Measurements from ENCODE around the gene MCF2. TPM values are rescaled to one million over a fixed set of nuclear protein-coding genes. Genes with fewer than 3 reads are reported as not detected.
"Not testable (repeated sequence)": the region's sequence is repeated elsewhere in the genome, so short reads cannot be mapped to it uniquely, and the experiment has no call there.

The MCF2 gene
- total RNA-seq, 2 experiments from 2014 or later, result 0.07 to 0.10 TPM

DNA sequence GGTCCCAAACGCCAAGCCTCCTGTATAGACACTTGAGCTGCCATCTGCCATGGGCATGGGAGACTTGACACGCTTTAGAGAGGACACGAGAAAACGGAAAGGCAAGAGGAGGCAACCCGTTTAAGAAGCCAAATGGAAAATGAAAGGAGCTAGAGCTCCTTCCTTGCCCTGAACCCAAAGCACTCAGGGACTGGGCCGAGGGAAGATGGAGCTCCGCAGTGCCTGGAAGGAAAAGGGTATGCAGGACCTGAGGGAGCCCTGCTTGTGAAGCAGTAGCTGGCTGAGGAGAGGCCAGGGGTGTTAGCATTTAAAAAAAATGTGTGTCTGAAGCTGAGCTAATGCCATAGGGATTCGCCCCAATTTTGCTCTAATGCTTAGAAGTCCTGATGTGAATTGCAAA lies 15.1 kb downstream of the MCF2 start:
- no peak for DNase-seq
- CTCF ChIA-PET, result no interaction called here

GRCh38 chrX:139692506-139692849 lies 15.5 kb downstream of the MCF2 start:
- ChIA-PET CTCF (no interaction called here), POLR2A (no interaction called here)
- DNase-seq, result no peak
- intact Hi-C loops (cut with micrococcal nuclease), result no loop called here
- no peak overlapping the region for H3K4me3 Mint-ChIP-seq
- H3K9me3 Mint-ChIP-seq, result no peaks in the 10 kb centered on the region
- no peaks in the 10 kb centered on the region for H3K36me3 Mint-ChIP-seq
- no peak overlapping the region for H3K27ac Mint-ChIP-seq
- peaks cover 2% of the 10 kb centered on the region for H3K4me1 Mint-ChIP-seq (ENCODE audit: low read depth)
- H3K27me3 Mint-ChIP-seq, result peaks cover 7% of the 10 kb centered on the region

More for the DNA sequence above, 15.1 kb downstream of the MCF2 start:
- no peaks in the 10 kb centered on the region for H3K36me3 Mint-ChIP-seq
- no peaks in the 10 kb centered on the region for H3K9me3 Mint-ChIP-seq
- H3K27me3 Mint-ChIP-seq, result peaks cover 7% of the 10 kb centered on the region
- POLR2A ChIA-PET, result no interaction called here
- intact Hi-C loops (cut with micrococcal nuclease), result no loop called here
- no peak overlapping the region for H3K4me3 Mint-ChIP-seq
- no peak overlapping the region for H3K27ac Mint-ChIP-seq
- H3K4me1 Mint-ChIP-seq (ENCODE audit: low read depth), result peaks cover 2% of the 10 kb centered on the region

DNA sequence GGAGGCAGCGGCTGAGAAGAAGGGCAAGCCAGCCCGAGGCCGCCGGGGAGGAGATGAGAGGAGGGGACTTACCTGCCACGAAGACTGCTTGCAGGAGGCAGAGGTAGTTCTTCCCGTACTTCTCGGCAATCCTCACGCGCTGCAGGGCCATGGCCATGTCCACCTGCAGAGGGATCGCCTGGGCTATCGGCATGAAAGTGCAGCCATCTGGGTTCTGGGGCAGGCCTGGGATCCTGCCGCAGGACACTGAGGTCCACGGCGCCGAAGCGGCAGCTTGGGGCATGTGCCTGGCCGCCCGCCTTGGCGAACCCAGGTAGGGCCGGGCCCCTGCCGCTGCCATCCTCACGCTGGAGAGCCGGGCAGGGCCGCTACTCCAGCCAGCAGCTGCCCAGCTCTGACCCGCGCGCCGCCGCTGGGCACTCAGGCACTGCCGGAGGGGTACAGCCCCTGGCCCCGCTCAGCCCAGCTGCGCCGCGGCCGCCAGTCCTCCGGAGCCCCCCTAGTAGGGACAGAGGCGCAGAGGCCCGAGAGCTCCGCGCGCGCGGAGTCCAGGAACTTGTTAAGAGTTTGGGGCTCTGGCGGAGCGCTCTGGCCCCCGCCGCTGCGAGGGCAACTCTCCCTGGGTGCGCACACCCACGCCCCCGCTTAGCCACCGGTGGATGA lies 16.0 kb downstream of the MCF2 start:
- no peak overlapping the region for H3K4me3 Mint-ChIP-seq
- peaks cover 7% of the 10 kb centered on the region for H3K27me3 Mint-ChIP-seq
- DNase-seq, result no peak
- H3K4me1 Mint-ChIP-seq (ENCODE audit: low read depth), result peaks cover 2% of the 10 kb centered on the region
- H3K27ac Mint-ChIP-seq, result no peak overlapping the region
- no peaks in the 10 kb centered on the region for H3K9me3 Mint-ChIP-seq
- intact Hi-C loops (cut with micrococcal nuclease), result no loop called here
- ChIA-PET CTCF (no interaction called here), POLR2A (no interaction called here)
- no peaks in the 10 kb centered on the region for H3K36me3 Mint-ChIP-seq

GRCh38 chrX:139691493-139691842 lies 16.5 kb downstream of the MCF2 start:
- Mint-ChIP-seq H3K4me3 (peak overlapping the region; percentile 26), H3K36me3 (no peaks in the 10 kb centered on the region)
- intact Hi-C loops (cut with micrococcal nuclease), result no loop called here

GRCh38 chrX:139685175-139685574 lies 22.8 kb downstream of the MCF2 start:
- H3K27me3 Mint-ChIP-seq; H3K4me3 Mint-ChIP-seq; H3K4me1 Mint-ChIP-seq (ENCODE audit: low read depth); H3K27ac Mint-ChIP-seq; H3K9me3 Mint-ChIP-seq; POLR2A ChIA-PET; intact Hi-C loops (cut with micrococcal nuclease); DNase-seq; CTCF ChIA-PET; H3K36me3 Mint-ChIP-seq: not testable (repeated sequence)

More at GRCh38 chrX:139691493-139691842, 16.5 kb downstream of the MCF2 start:
- no peak for DNase-seq
- H3K9me3 Mint-ChIP-seq, result no peaks in the 10 kb centered on the region
- CTCF ChIA-PET, result no interaction called here
- H3K27ac Mint-ChIP-seq, result no peak overlapping the region
- H3K27me3 Mint-ChIP-seq, result peaks cover 7% of the 10 kb centered on the region
- peaks cover 2% of the 10 kb centered on the region for H3K4me1 Mint-ChIP-seq (ENCODE audit: low read depth)
- POLR2A ChIA-PET, result no interaction called here

DNA sequence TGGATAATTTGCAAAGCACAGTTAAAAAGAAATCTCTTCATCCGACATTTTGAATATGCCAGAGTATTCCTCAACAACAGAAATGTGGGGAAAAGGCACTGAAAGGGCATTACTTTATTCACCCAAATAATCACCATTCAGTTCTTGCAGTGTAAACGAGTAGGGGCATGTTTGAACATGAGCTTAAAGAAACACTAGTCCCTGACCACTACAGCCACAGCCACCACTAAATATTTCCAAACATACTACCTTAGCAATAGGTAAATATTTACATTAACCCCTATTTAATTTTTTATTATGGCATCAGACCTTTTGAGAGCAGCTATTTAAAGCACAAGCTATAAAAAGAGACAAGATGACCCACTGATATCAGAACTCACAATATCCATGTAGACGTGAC lies 27.6 kb downstream of the MCF2 start:
- H3K4me1 Mint-ChIP-seq (ENCODE audit: low read depth), result no peaks in the 10 kb centered on the region
- peaks cover 4% of the 10 kb centered on the region for H3K36me3 Mint-ChIP-seq
- H3K27ac Mint-ChIP-seq, result no peak overlapping the region
- DNase-seq, result no peak
- H3K4me3 Mint-ChIP-seq, result no peak overlapping the region
- intact Hi-C loops (cut with micrococcal nuclease), result no loop called here
- peaks cover 11% of the 10 kb centered on the region for H3K9me3 Mint-ChIP-seq
- CTCF ChIA-PET, result no interaction called here
- POLR2A ChIA-PET, result no interaction called here
- no peaks in the 10 kb centered on the region for H3K27me3 Mint-ChIP-seq

GRCh38 chrX:139647597-139647996 lies 60.4 kb downstream of the MCF2 start:
- no peak overlapping the region for H3K4me3 Mint-ChIP-seq
- intact Hi-C loops (cut with micrococcal nuclease), result no loop called here
- ChIA-PET CTCF (no interaction called here), POLR2A (no interaction called here)
- H3K27me3 Mint-ChIP-seq, result no peaks in the 10 kb centered on the region
- H3K36me3 Mint-ChIP-seq, result no peaks in the 10 kb centered on the region
- H3K9me3 Mint-ChIP-seq, result no peaks in the 10 kb centered on the region
- no peak overlapping the region for H3K27ac Mint-ChIP-seq
- H3K4me1 Mint-ChIP-seq (ENCODE audit: low read depth), result no peaks in the 10 kb centered on the region
- no peak for DNase-seq

GRCh38 chrX:139642241-139642927 lies 65.6 kb downstream of the MCF2 start:
- POLR2A ChIA-PET, result no interaction called here
- no peak overlapping the region for H3K4me3 Mint-ChIP-seq
- no peaks in the 10 kb centered on the region for H3K9me3 Mint-ChIP-seq
- H3K4me1 Mint-ChIP-seq (ENCODE audit: low read depth), result no peaks in the 10 kb centered on the region
- H3K27ac Mint-ChIP-seq, result no peak overlapping the region
- intact Hi-C loops (cut with micrococcal nuclease), result no loop called here
- DNase-seq, result no peak
- H3K36me3 Mint-ChIP-seq, result no peaks in the 10 kb centered on the region
- H3K27me3 Mint-ChIP-seq, result no peaks in the 10 kb centered on the region
- CTCF ChIA-PET, result no interaction called here

DNA sequence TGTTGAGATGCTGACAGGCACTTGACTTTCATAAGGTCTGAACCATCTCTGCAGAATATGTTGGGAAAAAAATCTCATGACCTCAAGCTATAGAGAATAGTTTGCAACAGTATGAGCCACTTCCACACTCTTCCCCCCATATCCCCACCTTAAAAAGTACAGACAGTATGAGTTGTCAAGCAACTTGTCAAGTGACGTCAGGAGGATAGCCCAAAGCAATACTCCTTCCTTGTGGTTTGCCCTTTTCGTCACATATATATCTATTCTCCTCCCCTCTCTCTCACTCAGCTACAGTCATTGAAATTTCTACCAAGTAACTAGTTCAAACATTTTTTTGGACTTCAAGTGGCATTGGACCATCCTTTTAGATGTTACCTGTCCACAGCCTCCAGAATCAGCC lies 67.7 kb downstream of the MCF2 start:
- intact Hi-C loops (cut with micrococcal nuclease), result no loop called here
- DNase-seq, result no peak
- no peaks in the 10 kb centered on the region for H3K9me3 Mint-ChIP-seq
- ChIA-PET POLR2A (no interaction called here), CTCF (no interaction called here)
- H3K36me3 Mint-ChIP-seq, result no peaks in the 10 kb centered on the region
- no peaks in the 10 kb centered on the region for H3K27me3 Mint-ChIP-seq
- no peak overlapping the region for H3K27ac Mint-ChIP-seq
- H3K4me3 Mint-ChIP-seq, result no peak overlapping the region
- H3K4me1 Mint-ChIP-seq (ENCODE audit: low read depth), result no peaks in the 10 kb centered on the region

DNA sequence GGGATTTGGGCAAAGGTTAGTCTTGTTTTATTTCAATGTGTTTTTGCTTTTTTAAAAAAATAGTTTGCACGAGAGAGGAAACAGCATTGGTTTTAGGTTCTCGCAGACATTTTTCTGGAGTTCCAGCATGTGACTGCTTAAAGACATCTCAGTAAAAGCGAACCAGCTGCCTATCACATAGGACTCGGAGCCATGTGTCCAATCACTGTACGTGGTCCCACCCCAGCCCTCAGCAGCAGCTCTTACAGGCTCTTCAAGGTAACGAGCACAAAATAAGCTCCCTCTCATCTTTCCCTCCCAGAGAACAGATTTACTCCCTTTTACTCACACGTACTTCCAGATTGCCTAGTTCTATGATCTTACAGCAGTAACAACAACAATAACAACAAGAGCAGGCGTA lies 68.7 kb downstream of the MCF2 start:
- Mint-ChIP-seq H3K4me3 (no peak overlapping the region), H3K27me3 (no peaks in the 10 kb centered on the region), H3K9me3 (no peaks in the 10 kb centered on the region), H3K4me1 (ENCODE audit: low read depth) (no peaks in the 10 kb centered on the region), H3K27ac (no peak overlapping the region), H3K36me3 (no peaks in the 10 kb centered on the region)
- DNase-seq, result no peak
- ChIA-PET CTCF (no interaction called here), POLR2A (no interaction called here)
- intact Hi-C loops (cut with micrococcal nuclease), result no loop called here

GRCh38 chrX:139600105-139600504 lies 107.9 kb downstream of the MCF2 start:
- Mint-ChIP-seq H3K27me3 (no peaks in the 10 kb centered on the region), H3K9me3 (no peaks in the 10 kb centered on the region), H3K4me1 (ENCODE audit: low read depth) (no peaks in the 10 kb centered on the region), H3K36me3 (no peaks in the 10 kb centered on the region), H3K4me3 (no peak overlapping the region), H3K27ac (no peak overlapping the region)
- POLR2A ChIA-PET, result no interaction called here
- CTCF ChIA-PET, result no interaction called here
- intact Hi-C loops (cut with micrococcal nuclease), result no loop called here
- no peak for DNase-seq

GRCh38 chrX:139596068-139596467 lies 111.9 kb downstream of the MCF2 start:
- Mint-ChIP-seq H3K4me1 (ENCODE audit: low read depth) (no peaks in the 10 kb centered on the region), H3K27ac (no peak overlapping the region), H3K4me3 (no peak overlapping the region), H3K36me3 (no peaks in the 10 kb centered on the region), H3K9me3 (no peaks in the 10 kb centered on the region), H3K27me3 (no peaks in the 10 kb centered on the region)
- intact Hi-C loops (cut with micrococcal nuclease), result no loop called here
- DNase-seq, result no peak
- CTCF ChIA-PET, result no interaction called here
- POLR2A ChIA-PET, result no interaction called here

GRCh38 chrX:139585613-139586012 lies 122.4 kb downstream of the MCF2 start:
- Mint-ChIP-seq H3K4me1 (ENCODE audit: low read depth) (no peaks in the 10 kb centered on the region), H3K9me3 (no peaks in the 10 kb centered on the region), H3K36me3 (no peaks in the 10 kb centered on the region), H3K27ac (no peak overlapping the region), H3K4me3 (no peak overlapping the region), H3K27me3 (no peaks in the 10 kb centered on the region)
- DNase-seq, result no peak
- CTCF ChIA-PET, result no interaction called here
- POLR2A ChIA-PET, result no interaction called here
- intact Hi-C loops (cut with micrococcal nuclease), result no loop called here

Measured in activated CD4-positive, alpha-beta memory T cell treated with anti-CD3 and anti-CD28 coated beads for 36 hours (primary cell).